ENCODE measurements around the gene PCSK5.

PCSK5 gene

DNA sequence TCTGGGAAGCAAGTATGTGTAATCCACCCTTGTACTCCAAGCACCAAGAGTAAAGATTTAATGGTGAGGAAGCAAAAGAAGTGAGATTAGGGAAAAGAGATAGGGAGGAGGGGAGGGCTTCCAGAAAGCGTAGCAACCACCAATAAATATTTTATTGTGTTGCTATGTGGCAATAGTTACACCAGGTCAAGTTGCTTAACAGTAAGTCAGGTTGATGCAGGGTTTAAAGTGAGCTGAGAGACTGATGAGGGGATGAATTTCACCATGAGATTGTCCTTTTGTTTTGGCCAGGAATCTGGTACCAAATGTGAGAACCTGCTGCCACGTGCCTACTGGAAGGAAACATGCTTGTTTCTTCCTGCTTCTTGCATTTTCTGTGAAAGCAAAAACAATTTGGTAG lies 62.7 kb downstream of the PCSK5 start:
- no peak overlapping the region for H3K27ac ChIP-seq
- TF ChIP-seq, protein P1, sequence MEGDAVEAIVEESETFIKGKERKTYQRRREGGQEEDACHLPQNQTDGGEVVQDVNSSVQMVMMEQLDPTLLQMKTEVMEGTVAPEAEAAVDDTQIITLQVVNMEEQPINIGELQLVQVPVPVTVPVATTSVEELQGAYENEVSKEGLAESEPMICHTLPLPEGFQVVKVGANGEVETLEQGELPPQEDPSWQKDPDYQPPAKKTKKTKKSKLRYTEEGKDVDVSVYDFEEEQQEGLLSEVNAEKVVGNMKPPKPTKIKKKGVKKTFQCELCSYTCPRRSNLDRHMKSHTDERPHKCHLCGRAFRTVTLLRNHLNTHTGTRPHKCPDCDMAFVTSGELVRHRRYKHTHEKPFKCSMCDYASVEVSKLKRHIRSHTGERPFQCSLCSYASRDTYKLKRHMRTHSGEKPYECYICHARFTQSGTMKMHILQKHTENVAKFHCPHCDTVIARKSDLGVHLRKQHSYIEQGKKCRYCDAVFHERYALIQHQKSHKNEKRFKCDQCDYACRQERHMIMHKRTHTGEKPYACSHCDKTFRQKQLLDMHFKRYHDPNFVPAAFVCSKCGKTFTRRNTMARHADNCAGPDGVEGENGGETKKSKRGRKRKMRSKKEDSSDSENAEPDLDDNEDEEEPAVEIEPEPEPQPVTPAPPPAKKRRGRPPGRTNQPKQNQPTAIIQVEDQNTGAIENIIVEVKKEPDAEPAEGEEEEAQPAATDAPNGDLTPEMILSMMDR (IDR thresholded peaks at IDR 0.05), result no peak
- no peak overlapping the region for H3K4me3 ChIP-seq (ENCODE audit: low read depth in 1 of 2, low read length in 1 of 2)
- no peaks in the 10 kb centered on the region for H3K4me1 ChIP-seq (ENCODE audit: control insufficient read depth in 1 of 2, insufficient read depth in 1 of 2, low read depth in 1 of 2, low read length in 1 of 2)
- no peaks in the 10 kb centered on the region for H3K36me3 ChIP-seq
- H3K27me3 ChIP-seq, result no peaks in the 10 kb centered on the region
- no peaks in the 10 kb centered on the region for H3K9me3 ChIP-seq

- TF ChIP-seq, protein P1 (IDR thresholded peaks at IDR 0.05), result no peak
- Histone ChIP-seq H3K4me3 (ENCODE audit: low read depth in 1 of 2, low read length in 1 of 2) (no peak overlapping the region), H3K36me3 (no peaks in the 10 kb centered on the region), H3K27ac (no peak overlapping the region), H3K27me3 (no peaks in the 10 kb centered on the region), H3K4me1 (ENCODE audit: control insufficient read depth in 1 of 2, insufficient read depth in 1 of 2, low read depth in 1 of 2, low read length in 1 of 2) (no peaks in the 10 kb centered on the region), H3K9me3 (no peaks in the 10 kb centered on the region)
These were observed 65.7 kb downstream of the PCSK5 start for GRCh38 chr9:75956161-75956560.

- Histone ChIP-seq H3K27me3 (no peaks in the 10 kb centered on the region), H3K9me3 (no peaks in the 10 kb centered on the region), H3K4me1 (ENCODE audit: control insufficient read depth in 1 of 2, insufficient read depth in 1 of 2, low read depth in 1 of 2, low read length in 1 of 2) (no peaks in the 10 kb centered on the region), H3K4me3 (ENCODE audit: low read depth in 1 of 2, low read length in 1 of 2) (no peak overlapping the region), H3K36me3 (no peaks in the 10 kb centered on the region), H3K27ac (no peak overlapping the region)
- TF ChIP-seq, protein P1 (IDR thresholded peaks at IDR 0.05), result no peak
These were observed 66.6 kb downstream of the PCSK5 start for GRCh38 chr9:75957116-75957515.

DNA sequence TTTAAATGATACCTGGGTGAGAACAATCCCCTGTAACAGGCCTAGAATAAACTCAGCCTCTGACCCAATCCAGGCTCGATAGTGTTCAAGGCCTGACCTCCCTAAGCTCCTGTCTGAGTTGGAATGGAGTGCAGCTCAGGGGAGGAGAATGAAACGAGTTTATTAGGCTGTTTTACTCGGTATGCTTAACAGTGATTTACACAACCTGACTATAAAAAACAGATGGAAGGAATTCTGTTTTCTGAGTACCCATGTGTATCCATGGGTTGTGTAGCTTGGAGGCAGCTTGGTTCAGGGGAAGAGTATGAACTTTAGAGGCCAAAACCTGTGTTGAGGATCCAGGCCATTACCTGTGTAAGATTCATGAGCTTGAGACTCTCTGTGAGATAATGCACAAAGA lies 67.8 kb downstream of the PCSK5 start:
- no peak overlapping the region for H3K4me3 ChIP-seq (ENCODE audit: low read depth in 1 of 2, low read length in 1 of 2)
- no peaks in the 10 kb centered on the region for H3K27me3 ChIP-seq
- no peaks in the 10 kb centered on the region for H3K4me1 ChIP-seq (ENCODE audit: control insufficient read depth in 1 of 2, insufficient read depth in 1 of 2, low read depth in 1 of 2, low read length in 1 of 2)
- no peaks in the 10 kb centered on the region for H3K36me3 ChIP-seq
- H3K9me3 ChIP-seq, result no peaks in the 10 kb centered on the region
- TF ChIP-seq, protein P1 (IDR thresholded peaks at IDR 0.05), result no peak
- H3K27ac ChIP-seq, result no peak overlapping the region

- TF ChIP-seq, protein P1 (IDR thresholded peaks at IDR 0.05), result no peak
- no peaks in the 10 kb centered on the region for H3K27me3 ChIP-seq
- no peak overlapping the region for H3K27ac ChIP-seq
- no peak overlapping the region for H3K4me3 ChIP-seq (ENCODE audit: low read depth in 1 of 2, low read length in 1 of 2)
- no peaks in the 10 kb centered on the region for H3K4me1 ChIP-seq (ENCODE audit: control insufficient read depth in 1 of 2, insufficient read depth in 1 of 2, low read depth in 1 of 2, low read length in 1 of 2)
- no peaks in the 10 kb centered on the region for H3K9me3 ChIP-seq
- no peaks in the 10 kb centered on the region for H3K36me3 ChIP-seq
These were observed 70.1 kb downstream of the PCSK5 start for GRCh38 chr9:75960551-75960950.
